SU-DHL-6 (cell line): ENCODE results near the gene AAR2.

Experiments
- EZH2phosphoT487 ChIP-seq: fragments of 200-600 bp; sonication (generic), shearing (Covaris generic); conservative IDR thresholded peaks from 2 replicates; pipeline ENCODE4 v1.6.1; 2018; ENCODE audit warnings: mild to moderate bottlenecking, antibody characterized with exemption, low read length, moderate library complexity, mixed read lengths
- TF ChIP-seq, protein P1 (sequence below): fragments of 200-600 bp; sonication (generic); IDR thresholded peaks from one replicate; pipeline ENCODE4 v1.5.1; 2017; ENCODE audit warnings: antibody characterized with exemption, mild to moderate bottlenecking, low read length, moderate library complexity; ENCODE audit not compliant: insufficient read depth, poor library complexity, severe bottlenecking

GRCh38 chr20:36218380-36219064 lies 17.8 kb upstream of the AAR2 start:
- TF ChIP-seq, protein P1, sequence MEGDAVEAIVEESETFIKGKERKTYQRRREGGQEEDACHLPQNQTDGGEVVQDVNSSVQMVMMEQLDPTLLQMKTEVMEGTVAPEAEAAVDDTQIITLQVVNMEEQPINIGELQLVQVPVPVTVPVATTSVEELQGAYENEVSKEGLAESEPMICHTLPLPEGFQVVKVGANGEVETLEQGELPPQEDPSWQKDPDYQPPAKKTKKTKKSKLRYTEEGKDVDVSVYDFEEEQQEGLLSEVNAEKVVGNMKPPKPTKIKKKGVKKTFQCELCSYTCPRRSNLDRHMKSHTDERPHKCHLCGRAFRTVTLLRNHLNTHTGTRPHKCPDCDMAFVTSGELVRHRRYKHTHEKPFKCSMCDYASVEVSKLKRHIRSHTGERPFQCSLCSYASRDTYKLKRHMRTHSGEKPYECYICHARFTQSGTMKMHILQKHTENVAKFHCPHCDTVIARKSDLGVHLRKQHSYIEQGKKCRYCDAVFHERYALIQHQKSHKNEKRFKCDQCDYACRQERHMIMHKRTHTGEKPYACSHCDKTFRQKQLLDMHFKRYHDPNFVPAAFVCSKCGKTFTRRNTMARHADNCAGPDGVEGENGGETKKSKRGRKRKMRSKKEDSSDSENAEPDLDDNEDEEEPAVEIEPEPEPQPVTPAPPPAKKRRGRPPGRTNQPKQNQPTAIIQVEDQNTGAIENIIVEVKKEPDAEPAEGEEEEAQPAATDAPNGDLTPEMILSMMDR: no peak
- no peak for TF ChIP-seq EZH2phosphoT487
